NOMO-1 treated with dmso at 0.1 percent for 144 hours (cell line): ENCODE results near the gene SLC19A1.

Experiments
- DNase-seq: peaks from one replicate; lab custom pipeline; 2025; ENCODE audit not compliant: unreplicated experiment; lab: John Stamatoyannopoulos, UW

Gene SLC19A1

DNA sequence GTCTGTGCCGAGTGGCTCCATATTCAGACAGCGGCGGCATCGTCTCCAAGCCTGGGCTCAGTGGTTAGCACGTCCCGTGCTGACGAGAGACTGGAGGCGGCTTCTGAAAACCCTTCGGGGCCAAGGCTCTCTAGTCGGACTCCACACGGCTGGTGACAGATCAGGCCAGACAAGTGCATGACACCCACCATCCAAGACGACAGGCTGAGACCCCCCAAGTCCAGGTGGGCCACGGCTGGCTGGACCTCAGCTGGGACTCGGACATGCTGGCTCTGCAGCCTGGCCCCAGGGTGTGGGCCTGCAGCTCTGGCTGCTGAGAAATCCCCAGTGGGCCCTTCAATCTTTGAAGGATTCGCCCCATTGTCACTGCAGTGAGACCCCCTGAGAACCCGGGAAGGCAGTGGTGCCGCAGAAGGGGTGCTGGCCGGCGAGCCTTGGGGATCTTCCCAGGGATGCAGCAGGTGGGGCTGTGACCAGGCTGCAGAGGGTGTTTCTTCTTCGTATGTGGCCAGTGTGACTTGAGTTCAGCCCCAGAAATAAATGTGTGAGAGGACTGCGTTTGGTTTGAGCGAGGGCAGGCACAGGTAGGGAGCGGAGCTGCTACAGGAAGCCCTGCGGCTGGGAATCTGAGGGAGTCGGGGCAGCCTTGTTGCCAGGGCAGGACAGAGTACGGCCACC lies 15.9 kb upstream of the SLC19A1 start:
- DNase-seq, result no peak

DNA sequence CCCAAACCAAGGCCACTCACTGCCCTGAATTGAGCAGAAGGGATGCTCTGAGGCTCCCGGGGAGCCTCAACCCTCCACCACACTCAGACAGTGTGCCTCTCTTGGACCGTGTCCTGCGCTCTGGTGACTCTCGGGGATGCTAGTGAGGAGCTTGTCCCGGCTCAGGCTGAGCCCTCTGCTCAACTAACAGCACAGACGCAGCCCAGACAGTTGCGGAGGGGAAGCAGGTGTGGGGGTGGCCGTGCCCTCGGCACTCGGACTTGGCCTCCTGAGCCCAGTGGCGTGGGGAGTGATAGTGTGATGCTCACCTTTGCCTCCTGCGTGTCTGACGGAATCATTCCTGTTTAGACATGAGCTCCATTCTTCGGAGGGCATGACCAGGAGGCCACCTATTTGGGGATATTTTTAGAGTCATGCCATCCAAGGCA lies 15.4 kb upstream of the SLC19A1 start:
- DNase-seq, result no peak

DNA sequence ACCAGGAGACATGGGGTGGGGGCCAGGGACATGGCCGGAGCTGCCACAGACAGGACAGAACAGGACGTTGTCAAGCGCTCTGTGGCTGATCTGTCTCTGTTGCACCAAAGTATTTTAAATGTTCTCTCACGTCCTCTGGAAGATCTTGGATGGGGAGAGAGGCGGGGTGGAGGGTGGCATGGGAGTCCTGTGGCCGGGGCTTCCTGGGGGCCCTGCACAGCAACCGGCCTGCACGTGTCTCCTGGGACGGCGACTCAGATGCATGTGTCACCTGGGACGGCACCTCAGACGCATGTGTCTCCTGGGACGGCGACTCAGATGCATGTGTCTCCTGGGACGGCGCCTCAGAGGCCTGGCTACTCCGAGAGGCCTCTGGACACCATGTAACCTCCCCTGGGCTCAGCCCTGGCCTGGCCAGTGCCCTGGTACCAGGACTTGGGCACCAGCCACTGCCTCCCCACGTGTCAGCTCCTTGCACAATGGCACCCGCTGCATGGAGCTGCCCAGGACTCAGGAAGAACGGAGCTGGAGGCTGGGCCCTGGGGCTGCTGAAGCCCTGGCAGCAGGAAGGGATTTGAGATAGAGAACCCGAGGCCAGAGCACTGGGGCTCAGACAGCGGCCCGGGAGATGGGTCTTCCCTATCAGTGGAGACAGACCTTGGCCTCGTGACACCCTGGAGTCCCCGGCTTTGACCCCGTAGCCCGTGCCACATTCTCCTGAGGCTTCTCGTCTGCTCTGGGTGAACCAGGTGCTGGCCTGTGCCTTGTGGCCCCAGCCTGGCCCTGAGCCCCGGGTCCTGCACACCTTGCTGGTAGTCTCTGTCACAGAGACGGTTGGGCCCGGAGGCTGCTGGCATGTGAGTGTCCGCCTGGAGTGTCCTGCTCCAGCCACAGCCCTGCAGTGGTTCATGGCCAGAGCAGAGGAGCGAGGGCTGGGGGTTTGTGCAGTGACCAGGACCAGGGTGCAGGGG lies 14.7 kb upstream of the SLC19A1 start:
- DNase-seq, result no peak

DNA sequence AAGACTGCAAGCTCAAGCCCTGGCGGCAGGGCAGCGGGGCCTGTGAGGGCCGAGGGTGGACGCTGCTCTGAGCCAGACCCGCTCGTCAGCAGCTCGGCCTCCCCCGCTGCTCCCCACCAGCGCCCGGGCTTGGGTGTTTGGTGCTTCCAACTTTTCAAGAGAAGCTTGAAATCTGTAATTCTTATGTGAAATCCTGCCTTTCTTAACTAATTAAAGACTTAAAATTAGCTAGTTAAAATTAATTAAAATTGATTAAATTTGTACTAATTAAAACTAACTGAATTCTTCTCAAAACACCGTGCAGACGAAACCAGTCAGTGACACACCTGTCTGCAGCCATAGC lies 14.0 kb upstream of the SLC19A1 start:
- no peak for DNase-seq

DNA sequence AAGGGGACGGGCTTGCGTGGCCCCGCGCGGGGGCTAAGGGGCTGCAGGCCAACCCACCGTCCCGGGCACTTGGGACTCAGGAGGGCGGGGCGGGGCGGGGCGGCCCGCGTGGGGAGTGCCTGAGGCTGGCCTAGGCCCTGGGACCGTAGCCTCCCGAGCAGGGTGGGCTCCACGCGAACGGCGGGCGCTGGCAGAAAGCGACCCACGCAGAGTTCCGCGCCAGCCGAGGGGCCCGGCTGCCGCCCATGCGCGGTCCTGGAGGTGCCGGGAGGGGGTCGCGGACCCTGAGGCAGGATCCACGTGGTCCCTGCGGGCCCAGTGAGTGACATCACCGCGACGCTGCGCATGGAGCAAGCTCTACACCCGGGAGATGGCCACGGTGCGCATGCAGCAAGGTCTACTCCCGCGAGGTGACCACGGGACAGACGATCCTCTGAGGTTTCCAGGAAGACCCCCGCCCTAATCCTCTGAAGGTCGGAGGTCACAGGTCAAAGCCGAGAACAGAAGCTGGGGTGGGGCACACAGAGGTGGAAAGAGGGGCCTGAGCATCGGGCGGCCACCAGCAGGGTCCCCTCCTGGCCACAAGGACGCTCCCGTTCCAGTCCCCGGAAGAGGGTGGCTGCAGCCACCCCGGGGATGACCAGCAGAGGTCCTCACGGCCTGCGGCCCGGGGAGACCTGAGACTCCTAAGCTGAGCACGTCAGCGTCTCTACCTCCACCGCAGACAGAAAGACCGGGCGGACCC lies 13.5 kb upstream of the SLC19A1 start:
- peak; percentile 49 for DNase-seq

DNA sequence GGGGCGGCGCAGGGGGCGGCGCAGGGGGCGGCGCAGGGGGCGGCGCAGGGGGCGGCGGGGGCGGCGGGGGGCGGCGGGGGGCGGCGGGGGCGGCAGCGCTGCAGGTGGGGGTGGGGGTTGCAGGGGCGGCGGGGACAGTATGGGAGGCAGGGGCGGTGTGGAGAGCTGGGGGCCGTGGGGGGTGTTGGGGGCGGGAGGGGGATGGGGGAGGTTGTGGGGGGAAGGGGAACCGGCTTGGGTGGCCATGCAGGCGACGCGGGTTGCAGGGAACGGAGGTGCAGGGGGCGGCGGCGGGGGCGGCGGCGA lies 13.0 kb upstream of the SLC19A1 start:
- DNase-seq, result peak; percentile 20

DNA sequence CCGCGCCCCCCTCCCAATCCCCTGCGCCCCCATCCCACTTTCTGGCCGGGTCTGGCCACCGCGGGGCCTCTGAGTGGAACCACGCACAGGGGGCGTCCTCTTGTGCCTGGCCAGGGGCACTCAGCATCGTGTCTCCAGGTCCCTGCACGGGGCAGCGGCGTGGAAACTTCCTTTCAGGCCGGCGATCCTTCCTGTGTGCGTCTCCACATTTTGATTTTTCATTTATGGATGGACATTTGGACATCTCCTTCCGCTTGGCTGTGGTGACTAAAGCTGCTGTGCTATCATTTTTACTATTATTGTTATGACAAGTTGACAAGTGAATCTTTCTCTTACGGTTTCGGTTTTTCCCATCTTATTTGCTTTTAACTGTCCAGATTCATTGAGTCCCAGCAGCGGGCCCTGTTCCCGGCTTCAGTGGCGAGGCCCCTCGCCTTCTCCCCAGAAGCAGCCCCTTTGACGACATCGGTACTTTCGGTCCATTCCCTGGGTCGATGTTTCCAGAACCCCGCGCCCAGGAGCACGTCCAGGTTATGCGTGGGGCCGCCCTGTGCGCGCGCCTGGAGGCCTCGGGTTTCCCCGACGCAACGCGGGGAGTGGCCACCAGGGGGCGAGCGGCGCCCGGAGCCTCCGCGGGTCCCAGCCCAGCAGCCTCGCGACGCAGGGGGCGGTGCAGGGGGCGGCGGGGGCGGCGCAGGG lies 12.4 kb upstream of the SLC19A1 start:
- peak; percentile 30 for DNase-seq

DNA sequence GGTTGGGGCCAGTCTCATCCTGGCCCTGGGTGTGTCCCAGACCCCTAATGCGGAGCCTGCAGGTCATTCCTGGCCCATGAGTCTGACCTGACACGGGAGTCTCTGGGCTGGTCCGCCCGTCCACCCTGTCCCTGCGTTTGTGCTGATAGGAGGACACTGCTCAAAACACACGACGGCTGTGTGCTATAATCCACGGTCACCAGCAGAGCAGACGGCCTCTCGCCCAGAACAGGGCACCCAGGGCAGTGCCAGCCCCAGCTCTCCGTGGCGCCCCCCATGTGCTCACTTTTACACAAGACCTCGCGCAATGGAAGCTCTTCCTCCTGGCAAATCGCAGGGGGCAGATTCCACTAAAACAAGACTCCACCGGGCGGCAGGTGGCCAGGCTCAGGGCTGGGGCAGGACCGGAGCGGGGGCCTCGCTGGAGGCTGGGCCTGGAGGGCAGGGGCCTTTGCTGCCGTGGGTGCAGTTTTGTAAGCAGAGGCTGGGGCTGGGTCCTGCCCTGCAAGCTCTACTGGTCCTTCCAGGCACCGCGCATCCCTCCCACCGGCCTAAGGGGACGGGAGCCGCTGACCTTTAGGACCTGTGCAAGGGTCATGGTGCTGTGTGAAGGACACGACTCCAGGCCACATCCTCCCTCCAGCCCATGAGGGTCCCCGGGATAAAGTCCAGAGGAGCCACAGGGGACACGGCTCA lies 10.6 kb upstream of the SLC19A1 start:
- no peak for DNase-seq

DNA sequence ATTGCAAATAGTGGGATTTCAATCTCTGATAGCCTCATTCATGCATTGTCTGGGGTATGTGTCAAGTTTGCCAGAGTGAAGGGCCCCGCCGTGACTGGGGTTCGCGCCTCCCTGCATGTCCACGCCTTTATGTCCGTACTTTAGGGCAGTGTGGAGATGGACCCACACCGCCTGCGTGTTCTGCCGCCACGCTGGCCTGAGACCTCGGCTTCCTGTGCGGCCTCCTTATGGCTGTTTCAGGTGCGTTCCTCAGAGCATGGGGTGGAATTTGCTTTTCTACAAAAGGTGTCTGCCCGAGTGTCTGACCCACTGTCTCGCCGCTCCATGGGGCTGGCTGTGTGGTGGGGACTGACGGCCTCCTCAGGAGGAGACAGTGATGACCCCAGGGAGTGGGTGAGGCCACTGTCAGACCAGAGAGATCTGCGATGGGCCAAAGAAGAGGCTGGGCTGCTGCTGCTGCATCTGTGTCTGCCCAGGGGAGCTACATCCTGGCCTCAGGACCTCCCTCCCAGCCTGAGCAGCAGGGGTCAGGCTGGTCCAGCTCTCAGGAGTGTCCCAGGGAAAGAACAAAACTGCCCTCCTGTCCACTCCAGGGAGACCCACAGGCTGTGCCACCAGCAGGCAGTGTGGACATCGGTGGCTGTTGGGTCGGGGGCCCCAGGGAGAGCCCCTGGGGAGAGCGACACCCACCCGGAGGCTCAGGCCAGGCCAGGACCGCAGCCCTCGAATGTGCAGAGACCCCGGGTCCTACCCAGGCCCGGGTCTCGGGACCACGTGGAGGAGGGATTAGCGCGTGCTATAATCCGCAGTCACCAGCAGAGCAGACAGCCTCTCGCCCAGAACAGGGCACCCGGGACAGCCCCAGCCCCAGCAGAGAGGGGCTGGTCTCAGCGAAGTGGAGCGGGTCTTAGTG lies 9.8 kb upstream of the SLC19A1 start:
- DNase-seq, result no peak

DNA sequence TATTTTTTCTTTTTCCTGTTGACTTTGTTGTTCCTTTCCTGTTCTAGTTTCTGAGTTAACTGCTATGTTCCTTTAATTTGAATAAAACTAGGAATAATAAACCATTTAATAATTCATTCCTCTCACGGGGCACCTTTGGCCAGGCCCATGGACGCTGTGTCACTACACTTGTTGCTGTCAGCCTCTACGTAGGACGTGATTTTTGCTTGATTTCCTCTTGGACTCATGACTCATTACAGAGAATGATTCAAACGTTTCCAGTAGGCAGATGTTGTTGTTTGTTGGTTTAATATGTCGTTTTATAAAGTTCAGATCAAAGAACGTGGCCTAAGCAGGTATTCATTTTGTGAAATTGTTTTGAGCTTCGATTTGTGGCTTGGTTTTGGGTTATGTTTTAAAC lies 9.1 kb upstream of the SLC19A1 start:
- peak; percentile 24 for DNase-seq

DNA sequence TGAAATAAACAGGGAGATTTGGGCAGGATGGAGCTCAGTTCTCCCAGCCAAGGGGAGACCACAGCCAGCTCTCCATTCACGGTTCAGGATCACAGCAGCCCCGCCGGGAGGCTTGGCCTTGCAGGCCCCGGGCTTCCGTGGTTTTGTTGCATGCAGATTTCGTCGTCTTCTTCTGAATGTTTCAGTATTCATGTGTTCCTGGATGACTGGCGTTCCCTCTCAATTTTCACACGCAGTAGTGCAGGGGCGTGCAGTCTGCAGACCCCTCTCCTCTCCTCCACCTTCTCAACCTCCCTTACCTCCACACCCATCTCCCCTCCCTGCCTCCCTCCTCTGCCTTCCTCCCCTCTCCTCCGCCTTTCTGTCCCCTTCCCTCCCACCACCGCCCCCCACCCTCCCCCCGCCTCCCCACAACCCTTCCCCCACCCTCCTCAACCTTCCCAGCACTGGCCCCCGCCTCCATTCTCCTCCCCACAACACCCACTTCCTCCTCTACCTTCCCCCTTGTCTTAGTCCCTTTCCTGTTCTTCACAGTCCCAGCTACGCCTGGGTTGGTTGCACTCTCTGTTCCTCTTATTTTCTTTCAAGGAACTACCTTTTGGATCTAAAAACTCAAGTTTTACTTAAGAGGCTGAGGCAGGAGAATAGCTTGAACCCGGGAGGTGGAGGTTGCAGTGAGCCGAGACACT lies 8.4 kb upstream of the SLC19A1 start:
- peak; percentile 88 for DNase-seq

DNA sequence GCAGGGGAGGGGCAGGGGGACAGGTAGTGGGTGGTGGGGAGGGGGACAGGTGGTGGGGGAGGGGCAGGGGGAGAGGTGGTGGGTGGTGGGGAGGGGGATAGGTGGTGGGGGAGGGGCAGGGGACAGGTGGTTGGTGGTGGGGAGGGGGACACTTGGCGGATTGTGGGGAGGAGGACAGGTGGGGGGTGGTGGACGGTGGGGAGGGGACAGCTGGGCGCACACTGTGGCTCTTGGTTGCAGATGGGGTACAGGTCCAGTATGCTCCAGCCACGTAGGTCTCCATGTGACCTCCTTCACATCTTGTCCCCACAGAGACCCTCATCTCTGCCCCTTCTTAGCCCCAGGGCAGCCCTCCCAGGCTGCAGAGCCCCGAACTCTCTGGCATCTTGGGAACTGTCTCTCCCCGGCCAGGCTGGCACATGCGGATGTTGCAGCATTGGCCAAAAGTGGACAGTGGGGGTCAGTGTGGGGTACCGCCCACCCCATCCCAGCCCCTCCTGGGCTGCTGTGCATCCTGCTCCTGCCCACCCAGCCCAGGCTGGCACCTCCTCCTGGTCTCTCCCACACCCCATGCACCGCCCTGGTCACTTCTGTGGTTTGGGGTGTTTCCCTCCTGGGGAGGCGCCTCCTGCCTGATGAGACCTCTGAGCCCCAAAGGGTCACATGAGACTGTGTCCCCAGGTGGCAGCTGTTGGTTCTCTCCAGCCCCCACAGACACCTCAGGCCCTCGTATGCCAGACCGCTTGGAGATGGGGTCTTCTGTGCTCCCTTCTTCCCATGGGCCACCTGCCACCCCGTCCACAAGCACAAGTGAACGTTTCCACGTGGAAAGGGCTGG lies 7.6 kb upstream of the SLC19A1 start:
- DNase-seq, result no peak

DNA sequence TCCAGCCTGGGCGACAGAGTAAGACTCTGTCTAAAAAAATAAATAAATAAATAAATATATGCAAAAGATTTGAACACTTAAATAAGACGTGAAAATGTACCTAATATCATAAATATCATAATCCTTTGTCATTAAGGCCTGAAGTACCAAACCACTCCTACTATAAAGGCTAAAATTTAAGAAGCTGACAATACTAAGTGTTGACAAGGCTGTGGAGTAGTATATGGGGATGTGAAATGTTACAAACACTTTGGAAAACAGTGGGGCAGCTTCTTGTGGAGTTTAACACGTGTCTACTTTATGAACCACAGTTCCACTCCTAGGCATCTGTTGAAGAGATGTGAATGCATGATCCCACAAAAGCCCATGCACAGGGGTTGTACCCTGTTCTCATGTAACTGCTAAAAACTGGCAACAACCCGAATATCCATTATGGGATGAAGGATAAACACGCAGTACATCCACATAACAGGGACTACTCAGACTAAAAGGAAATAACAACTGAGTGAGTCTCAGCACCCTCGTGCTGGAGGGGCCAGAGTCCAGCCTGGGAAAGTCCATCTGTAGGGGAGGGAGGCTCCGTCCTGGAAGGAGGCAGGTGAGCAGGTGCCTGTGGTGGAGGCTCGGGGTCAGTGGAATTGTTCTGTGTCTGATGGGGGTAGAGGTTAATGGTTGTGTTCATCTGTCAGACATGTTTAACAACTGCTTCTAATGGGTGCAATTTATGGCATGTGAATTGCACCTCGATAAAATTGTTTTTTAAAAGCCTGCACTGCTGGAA lies 6.7 kb upstream of the SLC19A1 start:
- no peak for DNase-seq

DNA sequence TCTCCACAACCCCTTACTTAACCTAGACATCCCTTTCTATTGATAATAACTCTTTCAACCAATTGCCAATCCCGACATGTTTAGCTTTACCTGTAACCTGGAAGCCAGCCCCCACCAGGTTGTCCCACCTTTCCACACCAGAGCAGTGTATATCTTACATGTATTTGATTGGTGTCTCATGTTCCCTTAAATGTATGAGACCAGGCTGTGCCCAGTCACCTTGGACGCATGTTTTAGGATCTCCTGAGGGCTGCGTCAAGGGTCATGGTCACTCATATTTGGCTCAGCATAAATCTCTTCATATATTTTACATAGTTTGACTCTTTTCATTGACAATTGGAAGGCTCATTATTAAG lies 5.3 kb upstream of the SLC19A1 start:
- DNase-seq, result no peak

DNA sequence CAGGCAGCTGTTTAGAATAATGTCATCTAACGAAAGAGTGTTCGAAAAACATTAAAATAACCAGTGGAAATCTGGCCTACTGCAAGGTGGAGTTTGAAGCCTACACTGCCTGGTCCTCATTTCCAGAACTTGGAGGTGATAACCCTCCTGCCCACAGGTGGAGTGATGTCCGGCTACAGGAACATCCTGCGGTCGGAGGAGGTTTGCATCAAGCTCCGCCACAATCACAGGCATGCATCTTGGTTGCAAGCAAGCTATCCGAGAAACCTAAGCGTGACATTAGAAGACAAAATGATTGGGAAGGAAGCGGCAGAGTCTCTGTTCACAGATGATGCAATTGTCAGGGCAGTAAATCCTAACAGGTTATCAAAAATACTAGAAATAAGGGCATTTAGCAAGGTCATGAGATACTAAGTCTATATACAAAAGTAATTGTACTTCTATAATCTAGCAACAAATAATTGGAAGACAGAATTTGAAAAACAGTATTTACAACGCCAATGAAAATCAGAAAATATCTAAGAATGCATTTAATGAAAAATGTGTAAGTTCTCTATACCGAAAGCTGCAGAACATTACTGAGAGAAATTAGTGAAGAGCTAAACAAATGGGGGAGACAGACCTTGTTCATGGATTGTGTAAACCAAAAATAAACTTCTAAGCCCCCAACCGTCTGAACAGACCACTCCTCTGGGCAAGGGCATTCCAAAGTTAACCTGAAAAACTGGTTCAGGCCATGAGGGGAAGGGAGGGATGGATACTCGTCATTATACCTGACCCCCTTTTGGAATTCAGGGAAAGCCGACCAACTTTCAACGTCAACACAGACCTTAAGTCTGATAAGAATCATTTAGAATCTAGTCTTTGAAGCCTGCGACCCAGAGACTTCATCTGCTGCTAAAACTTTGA lies 4.7 kb upstream of the SLC19A1 start:
- no peak for DNase-seq

DNA sequence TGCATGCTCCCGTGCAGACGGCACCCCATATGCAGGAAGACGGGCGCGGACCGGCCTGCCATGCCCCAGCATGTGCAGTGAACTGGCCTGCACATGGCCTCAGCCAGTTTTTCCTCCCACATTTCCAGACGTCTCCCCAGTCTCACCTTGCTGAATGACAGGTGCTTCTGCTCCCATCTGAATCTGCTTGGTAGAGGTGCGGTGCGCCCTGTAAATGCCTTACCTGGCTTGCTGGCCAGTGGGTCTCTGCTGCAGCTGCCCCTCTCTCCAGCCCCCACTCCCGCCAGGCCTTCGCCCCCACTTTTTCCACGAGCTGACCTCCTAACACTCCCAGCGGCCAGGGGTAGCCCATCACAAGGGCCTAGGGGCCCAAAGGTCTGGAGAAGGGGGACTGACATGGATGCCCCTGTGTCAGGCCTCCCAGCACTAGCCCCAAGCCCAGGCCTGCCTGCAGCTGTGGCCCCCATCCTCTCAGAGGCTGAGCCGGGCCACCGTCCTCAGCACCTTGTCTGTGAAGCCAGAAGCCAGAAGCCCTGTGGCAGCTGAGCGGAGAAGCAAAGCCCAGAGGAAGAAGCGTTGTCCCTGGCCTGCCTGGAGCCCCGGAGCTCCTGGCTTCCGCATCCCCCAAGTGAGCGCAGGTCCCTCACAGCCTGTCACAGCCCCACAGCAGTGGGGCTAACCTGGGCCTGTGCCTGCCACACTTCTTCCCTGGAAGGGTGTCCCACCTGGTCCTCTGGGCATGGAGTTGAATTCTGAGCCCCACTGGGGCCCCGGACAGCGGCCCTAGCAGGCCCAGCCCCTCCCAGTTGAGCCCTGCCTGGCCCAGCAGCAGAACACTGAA lies 3.7 kb upstream of the SLC19A1 start:
- DNase-seq, result no peak
